ENCODE data around the gene PNPLA2.

Gene PNPLA2

GRCh38 chr11:873706-874105 is 55.0 kb downstream of the PNPLA2 start:
- DNase-seq (ENCODE audit: low read depth in 2 of 2) = no peak

All from stimulated activated CD4-positive, alpha-beta T cell treated with anti-CD3 and anti-CD28 coated beads, Interleukin-1b, Interleukin-23, amount 100 ng/mL, for 4 hours (primary cell).